ENCODE data around the gene DCUN1D2.

The DCUN1D2 gene

GRCh38 chr13:113427562-113428468, 62.7 kb downstream of the DCUN1D2 start:
- ChIA-PET CTCF (interaction anchor here (0.6 kb wide), 1 partner anchor 398 kb away, joined by 4 read pairs; no protein-coding TSS in a partner anchor), POLR2A (no interaction called here)
- no peak for DNase-seq (ENCODE audit: low read depth, low spot score)
- H3K4me3 ChIP-seq (ENCODE audit: low read depth, low read length), result no peak overlapping the region
- TF ChIP-seq CTCF (IDR thresholded peaks at IDR 0.05; ENCODE audit: insufficient read depth, low read length, missing control alignments), result no peak

GRCh38 chr13:113426591-113426986, 63.9 kb downstream of the DCUN1D2 start:
- no peak overlapping the region for H3K4me3 ChIP-seq (ENCODE audit: low read depth, low read length)
- no peak for TF ChIP-seq CTCF (IDR thresholded peaks at IDR 0.05; ENCODE audit: insufficient read depth, low read length, missing control alignments)
- ChIA-PET POLR2A (no interaction called here), CTCF (no interaction called here)
- no peak for DNase-seq (ENCODE audit: low read depth, low spot score)

- POLR2A ChIA-PET, result no interaction called here
- CTCF ChIA-PET, result no interaction called here
- no peak for TF ChIP-seq CTCF (IDR thresholded peaks at IDR 0.05; ENCODE audit: insufficient read depth, low read length, missing control alignments)
- H3K4me3 ChIP-seq (ENCODE audit: low read depth, low read length), result no peak overlapping the region
- no peak for DNase-seq (ENCODE audit: low read depth, low spot score)
Observed at GRCh38 chr13:113425941-113426590, 64.4 kb downstream of the DCUN1D2 start.

- CTCF ChIA-PET, result interaction anchor here (1.4 kb wide), 1 partner anchor 30 kb away, joined by 3 read pairs; the partner anchor contains the start of gene ADPRHL1
- POLR2A ChIA-PET, result no interaction called here
- no peak for TF ChIP-seq CTCF (IDR thresholded peaks at IDR 0.05; ENCODE audit: insufficient read depth, low read length, missing control alignments)
- no peak overlapping the region for H3K4me3 ChIP-seq (ENCODE audit: low read depth, low read length)
- DNase-seq (ENCODE audit: low read depth, low spot score), result no peak
Observed at GRCh38 chr13:113423520-113424163, 66.9 kb downstream of the DCUN1D2 start.

- CTCF ChIA-PET, result no interaction called here
- no peak for DNase-seq (ENCODE audit: low read depth, low spot score)
- H3K4me3 ChIP-seq (ENCODE audit: low read depth, low read length), result no peak overlapping the region
- no peak for TF ChIP-seq CTCF (IDR thresholded peaks at IDR 0.05; ENCODE audit: insufficient read depth, low read length, missing control alignments)
- POLR2A ChIA-PET, result no interaction called here
Observed at GRCh38 chr13:113422807-113423519, 67.5 kb downstream of the DCUN1D2 start.
